GM19238 (cell line): Measurements from ENCODE around the gene MLF2.
"Not testable (repeated sequence)": the region's sequence is repeated elsewhere in the genome, so short reads cannot be mapped to it uniquely, and the experiment has no call there.

Experiments
- DNase-seq: peaks from one replicate; pipeline ENCODE4 v3.0.0; 2011; ENCODE audit warnings: low spot score; ENCODE audit not compliant: insufficient read length

Gene MLF2

GRCh38 chr12:6765634-6766581, 13.0 kb upstream of the MLF2 start, which contains the start of gene PTMS:
Gene PTMS, plus strand, starts transcription at chr12:6766363. Its CDS starts 343 bp downstream, at chr12:6766706.
- DNase-seq, result no peak

- no peak for DNase-seq
These were observed 12.2 kb upstream of the MLF2 start for GRCh38 chr12:6765048-6765633.

- DNase-seq, result peak; percentile 97
These were observed 11.3 kb upstream of the MLF2 start for GRCh38 chr12:6764011-6764828.

GRCh38 chr12:6763380-6763779, 10.4 kb upstream of the MLF2 start:
- DNase-seq, result no peak

GRCh38 chr12:6759741-6760140, 6.8 kb upstream of the MLF2 start:
- no peak for DNase-seq

GRCh38 chr12:6758506-6759095, 5.7 kb upstream of the MLF2 start:
- DNase-seq, result no peak

GRCh38 chr12:6757028-6757690, 4.2 kb upstream of the MLF2 start:
- no peak for DNase-seq

- no peak for DNase-seq
These were observed 1.5 kb upstream of the MLF2 start for GRCh38 chr12:6754411-6754810.

- DNase-seq, result no peak
These were observed 923 bp upstream of the MLF2 start for GRCh38 chr12:6753772-6754356.

GRCh38 chr12:6752167-6752920, 597 bp downstream of the MLF2 start:
- no peak for DNase-seq

GRCh38 chr12:6751767-6752166, 1.2 kb downstream of the MLF2 start:
- DNase-seq, result no peak

- DNase-seq, result no peak
These were observed 2.4 kb downstream of the MLF2 start for GRCh38 chr12:6750506-6750905.

- no peak for DNase-seq
These were observed 4.2 kb downstream of the MLF2 start for GRCh38 chr12:6748761-6749160.

- no peak for DNase-seq
These were observed 5.7 kb downstream of the MLF2 start for GRCh38 chr12:6747216-6747615.

- DNase-seq, result no peak
These were observed 7.0 kb downstream of the MLF2 start for GRCh38 chr12:6745741-6746525.

- not testable (repeated sequence) for DNase-seq
These were observed 9.6 kb downstream of the MLF2 start for GRCh38 chr12:6743300-6743699.

GRCh38 chr12:6742834-6743233, 10.1 kb downstream of the MLF2 start:
- DNase-seq, result no peak

- not testable (repeated sequence) for DNase-seq
These were observed 10.9 kb downstream of the MLF2 start for GRCh38 chr12:6742080-6742479.

- no peak for DNase-seq
These were observed 16.2 kb downstream of the MLF2 start for GRCh38 chr12:6736754-6737153.
